OCI-LY7 (cell line): ENCODE measurements around the gene GLIS1. TPM values are rescaled to one million over a fixed set of nuclear protein-coding genes. Genes with fewer than 3 reads are reported as not detected.

Experiments
- BruUV-seq: library from RNA; stranded (reverse); fragments of 400-500 nt; replicated peaks from 2 replicates; lab custom pipeline; 2021; lab: Mats Ljungman, UMichigan
- CTCF ChIA-PET: fragments of 300-600 bp; sonication (Branson Sonifier 250); formaldehyde crosslinking; loops from one replicate; lab custom pipeline; 2022; ENCODE audit warnings: antibody characterized with exemption; ENCODE audit not compliant: unreplicated experiment; lab: Charles Lee
- POLR2A ChIA-PET: fragments of 300-600 bp; sonication (Branson Sonifier 250); formaldehyde crosslinking; loops from one replicate; lab custom pipeline; 2022; ENCODE audit warnings: antibody characterized with exemption; lab: Charles Lee
- DNase-seq: peaks from one replicate; pipeline ENCODE4 v3.0.0-alpha.2; 2015; ENCODE audit warnings: low spot score
- H2AFZ ChIP-seq: fragments of 200-600 bp; sonication (generic), shearing (Covaris generic); 2 replicates; pipeline ENCODE4 v1.6.1; 2014; ENCODE audit warnings: mild to moderate bottlenecking, antibody characterized with exemption, low read length, moderate library complexity
- H3K27ac ChIP-seq: fragments of 200-600 bp; sonication (generic); 2 replicates; pipeline ENCODE4 v1.5.1; 2014; ENCODE audit warnings: mixed run types, low read depth, mild to moderate bottlenecking, moderate library complexity, low read length, inconsistent platforms; ENCODE audit not compliant: poor library complexity, severe bottlenecking
- H3K36me3 ChIP-seq: fragments of 200-600 bp; sonication (generic); 2 replicates; pipeline ENCODE4 v1.6.1; 2014; ENCODE audit warnings: mild to moderate bottlenecking, antibody characterized with exemption, low read length, moderate library complexity, mixed read lengths; ENCODE audit not compliant: insufficient read depth
- H3K4me1 ChIP-seq: fragments of 200-600 bp; sonication (generic); 2 replicates; pipeline ENCODE4 v1.5.1; 2014; ENCODE audit warnings: mild to moderate bottlenecking, low read length; ENCODE audit not compliant: insufficient read depth, poor library complexity, severe bottlenecking
- H3K4me2 ChIP-seq: fragments of 200-600 bp; sonication (generic); 2 replicates; pipeline ENCODE4 v1.6.1; 2014; ENCODE audit warnings: mild to moderate bottlenecking, low read length
- H3K4me3 ChIP-seq: fragments of 200-600 bp; sonication (generic); 2 replicates; pipeline ENCODE4 v1.5.1; 2014; ENCODE audit warnings: mild to moderate bottlenecking, low read depth, low read length; ENCODE audit not compliant: poor library complexity, severe bottlenecking
- H3K79me2 ChIP-seq: fragments of 200-600 bp; sonication (generic); 2 replicates; pipeline ENCODE4 v1.6.1; 2016; ENCODE audit warnings: low read depth, mild to moderate bottlenecking, low read length, moderate library complexity, mixed read lengths; ENCODE audit not compliant: insufficient read depth
- H3K9me2 ChIP-seq: fragments of 200-600 bp; sonication (generic); 2 replicates; pipeline ENCODE4 v1.6.1; 2016; ENCODE audit warnings: mild to moderate bottlenecking, low read length, mixed read lengths; ENCODE audit not compliant: insufficient read depth
- H3K9me3 ChIP-seq: fragments of 200-600 bp; sonication (generic); 2 replicates; pipeline ENCODE4 v1.6.1; 2014; ENCODE audit warnings: mild to moderate bottlenecking, mixed run types, low read length, mixed read lengths
- H4K20me1 ChIP-seq: fragments of 200-600 bp; sonication (generic); 2 replicates; pipeline ENCODE4 v1.6.1; 2014; ENCODE audit warnings: mild to moderate bottlenecking, antibody characterized with exemption, low read length, moderate library complexity, mixed read lengths; ENCODE audit not compliant: insufficient read depth
- EZH2phosphoT487 ChIP-seq: fragments of 200-600 bp; sonication (generic); IDR thresholded peaks from 2 replicates; pipeline ENCODE4 v1.6.1; 2018; ENCODE audit warnings: low read depth, borderline replicate concordance, mild to moderate bottlenecking, mixed run types, antibody characterized with exemption, low read length, moderate library complexity, mixed read lengths
- intact Hi-C: fragments of 100-400 bp; cut with micrococcal nuclease; formaldehyde crosslinking; loops from one replicate; pipeline ENCODE4 v1.10.0; 2022; ENCODE audit not compliant: unreplicated experiment
- total RNA-seq, 2 experiments: library from RNA; depleted of rRNA in 1 of 2; stranded (reverse); fragments of >200 nt in 1 of 2; shearing (Covaris generic) in 1 of 2; gene quantifications; 2 replicates each; pipeline ENCODE4 v1.2.3, GENCODE V29; 2014 to 2022
- TF ChIP-seq, protein P1 (sequence below): fragments of 200-600 bp; sonication (generic); conservative IDR thresholded peaks from 2 replicates; pipeline ENCODE4 v1.5.1; 2014; ENCODE audit warnings: mild to moderate bottlenecking, antibody characterized with exemption, low read length, moderate library complexity, mixed read lengths

GLIS1 gene
- total RNA-seq, 2 experiments from 2014 or later: not detected

DNA sequence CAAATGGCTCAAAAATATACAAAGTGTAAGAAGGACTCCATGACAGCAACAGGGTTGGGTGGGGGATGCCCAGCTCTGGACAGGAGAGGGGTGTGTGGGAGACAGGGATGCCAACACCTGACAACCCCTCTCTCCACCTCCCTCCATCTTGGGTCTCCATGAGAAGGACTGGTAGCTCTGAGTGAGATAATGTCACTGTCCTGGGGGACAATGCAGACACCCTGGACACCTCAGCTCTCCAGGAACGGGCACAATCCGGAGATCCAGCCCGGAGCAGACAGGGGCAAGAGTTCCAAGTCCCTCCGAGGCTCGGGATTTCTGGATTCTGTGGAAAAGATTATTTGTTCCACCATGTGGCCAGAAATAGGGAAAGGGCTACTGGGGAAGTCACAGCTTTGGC, 122.5 kb downstream of the GLIS1 start:
- POLR2A ChIA-PET: no interaction called here
- H3K27ac ChIP-seq: no peak overlapping the region
- H3K4me1 ChIP-seq: no peaks in the 10 kb centered on the region
- H4K20me1 ChIP-seq: no peaks in the 10 kb centered on the region
- TF ChIP-seq, protein P1, sequence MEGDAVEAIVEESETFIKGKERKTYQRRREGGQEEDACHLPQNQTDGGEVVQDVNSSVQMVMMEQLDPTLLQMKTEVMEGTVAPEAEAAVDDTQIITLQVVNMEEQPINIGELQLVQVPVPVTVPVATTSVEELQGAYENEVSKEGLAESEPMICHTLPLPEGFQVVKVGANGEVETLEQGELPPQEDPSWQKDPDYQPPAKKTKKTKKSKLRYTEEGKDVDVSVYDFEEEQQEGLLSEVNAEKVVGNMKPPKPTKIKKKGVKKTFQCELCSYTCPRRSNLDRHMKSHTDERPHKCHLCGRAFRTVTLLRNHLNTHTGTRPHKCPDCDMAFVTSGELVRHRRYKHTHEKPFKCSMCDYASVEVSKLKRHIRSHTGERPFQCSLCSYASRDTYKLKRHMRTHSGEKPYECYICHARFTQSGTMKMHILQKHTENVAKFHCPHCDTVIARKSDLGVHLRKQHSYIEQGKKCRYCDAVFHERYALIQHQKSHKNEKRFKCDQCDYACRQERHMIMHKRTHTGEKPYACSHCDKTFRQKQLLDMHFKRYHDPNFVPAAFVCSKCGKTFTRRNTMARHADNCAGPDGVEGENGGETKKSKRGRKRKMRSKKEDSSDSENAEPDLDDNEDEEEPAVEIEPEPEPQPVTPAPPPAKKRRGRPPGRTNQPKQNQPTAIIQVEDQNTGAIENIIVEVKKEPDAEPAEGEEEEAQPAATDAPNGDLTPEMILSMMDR: no peak
- no peak for TF ChIP-seq EZH2phosphoT487
- BruUV-seq: no TSS peak
- no peak overlapping the region for H3K4me2 ChIP-seq
- DNase-seq: no peak
- no peaks in the 10 kb centered on the region for H3K9me2 ChIP-seq
- H3K9me3 ChIP-seq: no peaks in the 10 kb centered on the region
- no peak overlapping the region for H2AFZ ChIP-seq
- no peaks in the 10 kb centered on the region for H3K79me2 ChIP-seq
- intact Hi-C loops: no loop called here
- CTCF ChIA-PET: no interaction called here
- H3K36me3 ChIP-seq: no peaks in the 10 kb centered on the region
- H3K4me3 ChIP-seq: no peak overlapping the region

DNA sequence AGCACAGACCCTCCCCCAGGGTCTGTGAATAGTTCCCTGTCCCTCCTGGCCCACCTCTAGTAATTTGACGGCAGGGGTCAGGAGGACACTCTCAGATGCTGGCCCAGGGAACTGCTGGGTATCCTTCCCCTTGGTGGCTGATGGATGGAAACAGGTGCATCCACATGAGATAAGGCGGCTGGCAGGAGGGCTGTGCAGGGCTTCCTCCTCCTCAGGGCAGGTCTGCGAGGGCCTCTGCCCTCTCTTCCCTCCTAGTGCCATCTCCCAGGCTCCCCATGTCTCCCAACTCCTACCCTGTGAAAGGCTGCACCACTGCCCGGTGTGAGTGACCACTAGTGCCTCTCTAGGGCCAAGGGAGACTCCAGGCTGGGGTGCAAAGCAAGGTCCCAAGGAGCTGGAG, 123.9 kb downstream of the GLIS1 start:
- Histone ChIP-seq H3K9me2 (no peaks in the 10 kb centered on the region), H3K79me2 (no peaks in the 10 kb centered on the region), H3K9me3 (0 out of 2 replicates have a peak, but pooled peaks cover 4% of the 10 kb centered on the region), H3K4me2 (no peak overlapping the region), H3K27ac (no peak overlapping the region), H3K36me3 (no peaks in the 10 kb centered on the region), H4K20me1 (no peaks in the 10 kb centered on the region), H2AFZ (no peak overlapping the region), H3K4me1 (no peaks in the 10 kb centered on the region), H3K4me3 (no peak overlapping the region)
- BruUV-seq: no TSS peak
- DNase-seq: no peak
- CTCF ChIA-PET: no interaction called here
- intact Hi-C loops: no loop called here
- POLR2A ChIA-PET: no interaction called here
- no peak for TF ChIP-seq EZH2phosphoT487
- TF ChIP-seq, protein P1: no peak

DNA sequence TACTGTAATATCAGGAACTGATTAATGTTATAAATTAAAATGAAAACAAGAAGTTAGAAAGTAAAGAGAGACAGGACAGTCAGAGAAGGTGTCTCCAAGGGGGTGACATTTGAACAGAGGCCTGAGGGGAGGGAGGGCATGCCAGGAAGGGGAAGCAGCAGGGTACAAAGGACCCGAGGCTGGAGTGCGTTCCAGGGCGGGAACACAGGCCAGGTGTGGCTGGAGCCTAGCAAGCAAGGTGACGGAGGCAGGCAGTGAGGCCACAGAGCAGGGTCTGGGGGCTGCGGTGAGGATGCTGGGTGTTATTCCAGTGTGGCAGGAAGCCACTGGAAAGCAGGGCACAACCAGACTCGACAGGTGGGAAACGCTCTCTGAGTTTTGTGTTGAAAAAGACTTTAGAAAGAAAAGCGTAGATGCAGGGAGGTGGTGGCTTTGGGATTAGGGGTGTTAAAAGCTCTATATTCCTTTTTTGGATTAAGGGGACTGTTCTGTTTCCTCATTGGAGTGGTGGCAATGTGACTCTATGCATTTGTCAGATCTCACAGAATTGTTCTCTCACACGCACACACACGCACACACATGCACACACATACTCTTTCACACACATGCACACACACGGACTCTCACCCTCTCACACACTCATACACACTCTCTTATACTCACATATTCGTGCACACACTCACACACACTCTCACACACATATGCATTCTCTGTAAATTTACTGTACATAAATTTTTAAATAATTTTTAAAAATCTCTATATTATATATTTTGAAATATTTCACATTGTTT, 124.5 kb downstream of the GLIS1 start:
- H3K36me3 ChIP-seq: no peaks in the 10 kb centered on the region
- no peak overlapping the region for H2AFZ ChIP-seq
- no peak for TF ChIP-seq EZH2phosphoT487
- TF ChIP-seq, protein P1: no peak
- intact Hi-C loops: no loop called here
- H3K4me3 ChIP-seq: no peak overlapping the region
- H3K27ac ChIP-seq: no peak overlapping the region
- no peak for DNase-seq
- H3K9me2 ChIP-seq: no peaks in the 10 kb centered on the region
- POLR2A ChIA-PET: no interaction called here
- CTCF ChIA-PET: no interaction called here
- no TSS peak for BruUV-seq
- no peaks in the 10 kb centered on the region for H3K79me2 ChIP-seq
- no peak overlapping the region for H3K4me2 ChIP-seq
- no peaks in the 10 kb centered on the region for H3K4me1 ChIP-seq
- H4K20me1 ChIP-seq: no peaks in the 10 kb centered on the region
- H3K9me3 ChIP-seq: 0 out of 2 replicates have a peak, but pooled peaks cover 4% of the 10 kb centered on the region
